BJ (cell line): Measurements from ENCODE around the gene ZBTB7B. TPM values are rescaled to one million over a fixed set of nuclear protein-coding genes. Genes with fewer than 3 reads are reported as not detected.
"Not testable (repeated sequence)": the region's sequence is repeated elsewhere in the genome, so short reads cannot be mapped to it uniquely, and the experiment has no call there.

Experiments used
- CTCF ChIA-PET: fragments of 350-600 bp; formaldehyde crosslinking; extraction: SDS; loops from one replicate; lab custom pipeline; 2021; ENCODE audit warnings: antibody characterized with exemption, inconsistent platforms; lab: Yijun Ruan, JAX
- POLR2A ChIA-PET: fragments of 300-600 bp; sonication (Branson Sonifier 250); formaldehyde crosslinking; extraction: SDS; loops from one replicate; lab custom pipeline; 2021; ENCODE audit warnings: antibody characterized with exemption; lab: Charles Lee
- DNase-seq: peaks from one replicate; pipeline ENCODE4 v3.0.0-alpha.2; 2011; ENCODE audit warnings: low read depth
- H3K27me3 ChIP-seq: 2 replicates; pipeline ENCODE4 v1.6.0; 2011; ENCODE audit warnings: low read length; ENCODE audit not compliant: control insufficient read depth, insufficient read depth
- H3K36me3 ChIP-seq: 2 replicates; pipeline ENCODE4 v1.5.1; 2011; ENCODE audit warnings: low read length; ENCODE audit not compliant: control insufficient read depth, insufficient read depth
- H3K4me3 ChIP-seq: 2 replicates; pipeline ENCODE4 v1.5.1; 2011; ENCODE audit warnings: low read depth, mild to moderate bottlenecking, control low read depth, low read length
- CTCF ChIP-seq: IDR thresholded peaks from 2 replicates; pipeline ENCODE4 v1.5.1; 2011; ENCODE audit warnings: low read depth, mild to moderate bottlenecking, control low read depth, inconsistent platforms, low read length, moderate library complexity; ENCODE audit not compliant: insufficient read depth
- polyA plus RNA-seq: library from polyadenylated mRNA; depleted of rRNA; stranded (reverse); fragments of >200 nt; gene quantifications from 2 replicates; pipeline ENCODE4 v1.2.3, GENCODE V29; 2011

The ZBTB7B gene
- polyA plus RNA-seq, 1 experiment = 29.4 TPM

GRCh38 chr1:154973344-154974101 lies 29.1 kb upstream of the ZBTB7B start:
- H3K4me3 ChIP-seq = peak overlapping the region; percentile 70
- ChIA-PET CTCF (interaction anchor here (0.6 to 3.1 kb wide), 10 partner anchors 10 to 1420 kb away, joined by 3 to 17 read pairs (median 4); partner anchors contain the start of genes ADAM15 and FLAD1), POLR2A (interaction anchor here (0.6 kb wide), 2 partner anchors 12 to 37 kb away, joined by 4 to 13 read pairs; no protein-coding TSS in a partner anchor)
- peak; percentile 91 for DNase-seq
- TF ChIP-seq CTCF = 0 out of 2 replicates have a peak, but pooled peaks have one; percentile 11
- H3K36me3 ChIP-seq = peaks cover under 1% of the 10 kb centered on the region; the same call in 1 of the 2 replicates
- H3K27me3 ChIP-seq = no peaks in the 10 kb centered on the region

- ChIA-PET CTCF (interaction anchor here (0.8 to 3.1 kb wide), 4 partner anchors 9 to 198 kb away, joined by 3 to 17 read pairs (median 4); partner anchors contain the start of gene FLAD1), POLR2A (interaction anchor here (0.6 kb wide), 2 partner anchors 13 to 38 kb away, joined by 4 to 13 read pairs; no protein-coding TSS in a partner anchor)
- no peaks in the 10 kb centered on the region for H3K27me3 ChIP-seq
- no peak for TF ChIP-seq CTCF
- H3K4me3 ChIP-seq = peak within 1 kb of the TSS; percentile 70
- DNase-seq = peak; percentile 99
- H3K36me3 ChIP-seq = no peaks in the 10 kb centered on the region
These were observed 28.3 kb upstream of the ZBTB7B start, which contains the start of gene CKS1B for GRCh38 chr1:154974102-154974807. CKS1B (plus strand) TSS chr1:154974681; CDS start chr1:154974746, 65 bp downstream.

GRCh38 chr1:154974808-154975408 lies 27.7 kb upstream of the ZBTB7B start:
- POLR2A ChIA-PET = no interaction called here
- no peaks in the 10 kb centered on the region for H3K36me3 ChIP-seq

GRCh38 chr1:154975409-154976059 lies 27.1 kb upstream of the ZBTB7B start:
- ChIA-PET POLR2A (no interaction called here), CTCF (interaction anchor here (1.5 to 1.8 kb wide), 2 partner anchors 86 to 116 kb away, joined by 5 to 6 read pairs; no protein-coding TSS in a partner anchor)
- DNase-seq = no peak
- H3K36me3 ChIP-seq = no peaks in the 10 kb centered on the region
- no peak for TF ChIP-seq CTCF
- H3K27me3 ChIP-seq = no peaks in the 10 kb centered on the region
- H3K4me3 ChIP-seq = peak overlapping the region; percentile 60

More at GRCh38 chr1:154974808-154975408, 27.7 kb upstream of the ZBTB7B start:
- H3K4me3 ChIP-seq = peak overlapping the region; percentile 60
- H3K27me3 ChIP-seq = no peaks in the 10 kb centered on the region
- DNase-seq = peak; percentile 78
- no peak for TF ChIP-seq CTCF
- CTCF ChIA-PET = interaction anchor here (1.3 to 3.1 kb wide), 3 partner anchors 25 to 197 kb away, joined by 3 to 17 read pairs (median 5); no protein-coding TSS in a partner anchor

- DNase-seq, H3K36me3 ChIP-seq, H3K27me3 ChIP-seq, H3K4me3 ChIP-seq, POLR2A ChIA-PET: not testable (repeated sequence)
- CTCF ChIA-PET = interaction anchor here (1.4 to 3.0 kb wide), 2 partner anchors 16 to 22 kb away, joined by 3 to 17 read pairs; partner anchors contain the start of gene PYGO2
These were observed 24.8 kb upstream of the ZBTB7B start for GRCh38 chr1:154977762-154978161.
